Fibroblast of mammary gland (primary cell): ENCODE data around the gene ABT1.

Source experiments
- DNase-seq: peaks from one replicate; pipeline ENCODE4 v3.0.0-alpha.2; 2010; ENCODE audit warnings: low read depth
- H3K4me3 ChIP-seq: 2 replicates; pipeline ENCODE4 v1.5.1; 2011; ENCODE audit warnings: low read depth, mild to moderate bottlenecking, low read length, moderate library complexity; ENCODE audit not compliant: control insufficient read depth
- CTCF ChIP-seq: conservative IDR thresholded peaks from 2 replicates; pipeline ENCODE4 v1.5.1; 2011; ENCODE audit warnings: low read depth, low read length, inconsistent platforms; ENCODE audit not compliant: control insufficient read depth, insufficient read depth

Gene ABT1

GRCh38 chr6:26575494-26575939, 21.2 kb upstream of the ABT1 start:
- peak; percentile 66 for DNase-seq
- TF ChIP-seq CTCF = no peak

GRCh38 chr6:26576407-26576843, 20.3 kb upstream of the ABT1 start:
- DNase-seq = no peak
- H3K4me3 ChIP-seq = peak overlapping the region; percentile 57
- TF ChIP-seq CTCF = no peak

More at GRCh38 chr6:26575494-26575939, 21.2 kb upstream of the ABT1 start:
- no peak overlapping the region for H3K4me3 ChIP-seq

GRCh38 chr6:26576929-26577719, 19.6 kb upstream of the ABT1 start:
- peak; percentile 91 for DNase-seq
- no peak for TF ChIP-seq CTCF
- peak overlapping the region; percentile 57 for H3K4me3 ChIP-seq

DNA sequence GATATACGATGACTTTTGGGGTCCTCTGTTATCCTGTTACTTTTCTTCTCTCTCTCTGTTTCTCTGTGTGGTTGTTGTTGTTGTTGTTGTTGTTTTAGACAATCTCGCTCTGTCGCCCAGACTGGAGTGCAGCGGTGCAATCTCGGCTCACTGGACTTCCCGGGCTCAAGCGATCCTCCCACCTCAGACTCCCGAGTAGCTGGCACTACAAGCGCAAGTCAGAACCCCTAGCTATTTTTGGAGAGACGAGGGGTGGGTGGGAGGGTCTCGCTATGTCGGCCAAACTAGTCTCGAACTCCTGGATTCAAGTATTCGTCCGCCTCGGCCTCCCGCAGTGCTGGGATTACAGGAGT, 19.1 kb upstream of the ABT1 start:
- H3K4me3 ChIP-seq = peak overlapping the region; percentile 57
- no peak for TF ChIP-seq CTCF
- no peak for DNase-seq

GRCh38 chr6:26578279-26578678, 18.5 kb upstream of the ABT1 start:
- H3K4me3 ChIP-seq = no peak overlapping the region
- TF ChIP-seq CTCF = no peak
- DNase-seq = no peak

- DNase-seq = no peak
- TF ChIP-seq CTCF = no peak
- H3K4me3 ChIP-seq = no peak overlapping the region
Observed at GRCh38 chr6:26578741-26579140, 18.0 kb upstream of the ABT1 start.
